H9 (cell line): Measurements from ENCODE around the gene TSHZ1. TPM values are rescaled to one million over a fixed set of nuclear protein-coding genes. Genes with fewer than 3 reads are reported as not detected.

Experiments used
- DNase-seq: peaks from one replicate; pipeline ENCODE4 v3.0.0-alpha.2; 2017
- H2AFZ ChIP-seq: one replicate; pipeline ENCODE4 v1.6.1; 2013; ENCODE audit warnings: mild to moderate bottlenecking, low read length, control low read depth, moderate library complexity
- H2AK5ac ChIP-seq: 2 replicates; pipeline ENCODE4 v1.6.1; 2013; ENCODE audit warnings: low read length, control low read depth, mixed read lengths; ENCODE audit not compliant: insufficient read length
- H2BK120ac ChIP-seq: one replicate; pipeline ENCODE4 v1.6.1; 2013; ENCODE audit warnings: low read depth, mild to moderate bottlenecking, low read length, control low read depth, inconsistent platforms; ENCODE audit not compliant: poor library complexity, severe bottlenecking
- H2BK12ac ChIP-seq: 2 replicates; pipeline ENCODE4 v1.6.1; 2013; ENCODE audit warnings: low read length, control low read depth, mixed read lengths, low read depth; ENCODE audit not compliant: insufficient read length
- H2BK15ac ChIP-seq: 2 replicates; pipeline ENCODE4 v1.6.1; 2013; ENCODE audit warnings: low read depth, low read length, control low read depth
- H2BK20ac ChIP-seq: one replicate; pipeline ENCODE4 v1.6.1; 2013; ENCODE audit warnings: low read depth, mild to moderate bottlenecking, low read length, control low read depth, inconsistent platforms; ENCODE audit not compliant: poor library complexity, severe bottlenecking
- H2BK5ac ChIP-seq: 2 replicates; pipeline ENCODE4 v1.6.1; 2013; ENCODE audit warnings: low read length, control low read depth, mixed read lengths; ENCODE audit not compliant: insufficient read length
- H3K14ac ChIP-seq: 2 replicates; pipeline ENCODE4 v1.6.1; 2013; ENCODE audit warnings: low read length, control low read depth; ENCODE audit not compliant: insufficient read depth
- H3K18ac ChIP-seq: 2 replicates; pipeline ENCODE4 v1.6.1; 2013; ENCODE audit warnings: low read depth, mild to moderate bottlenecking, mixed read lengths, low read length, control low read depth; ENCODE audit not compliant: insufficient read length
- H3K23ac ChIP-seq: 2 replicates; pipeline ENCODE4 v1.6.1; 2013; ENCODE audit warnings: low read length, control low read depth, mixed read lengths, low read depth; ENCODE audit not compliant: insufficient read length
- H3K23me2 ChIP-seq: 2 replicates; pipeline ENCODE4 v1.6.1; 2013; ENCODE audit warnings: low read depth, mild to moderate bottlenecking, mixed read lengths, low read length, control low read depth; ENCODE audit not compliant: insufficient read length, poor library complexity, severe bottlenecking
- H3K27ac ChIP-seq: 2 replicates; pipeline ENCODE4 v1.5.1; 2013; ENCODE audit warnings: low read length, control low read depth, mixed read lengths, low read depth; ENCODE audit not compliant: insufficient read length
- H3K27me3 ChIP-seq: 2 replicates; pipeline ENCODE4 v1.6.1; 2013; ENCODE audit warnings: low read length, control low read depth, inconsistent platforms; ENCODE audit not compliant: insufficient read depth
- H3K4ac ChIP-seq: 2 replicates; pipeline ENCODE4 v1.6.1; 2013; ENCODE audit warnings: low read depth, mild to moderate bottlenecking, control low read depth, inconsistent platforms, low read length, moderate library complexity
- H3K4me1 ChIP-seq: 2 replicates; pipeline ENCODE4 v1.6.1; 2013; ENCODE audit warnings: low read length, control low read depth, inconsistent platforms; ENCODE audit not compliant: insufficient read depth
- H3K4me2 ChIP-seq: 2 replicates; pipeline ENCODE4 v1.6.1; 2013; ENCODE audit warnings: low read length, control low read depth, mixed read lengths; ENCODE audit not compliant: insufficient read length, insufficient read depth
- H3K56ac ChIP-seq: 2 replicates; pipeline ENCODE4 v1.6.1; 2013; ENCODE audit warnings: low read depth, mild to moderate bottlenecking, mixed read lengths, low read length, control low read depth; ENCODE audit not compliant: insufficient read length
- H3K79me1 ChIP-seq: 2 replicates; pipeline ENCODE4 v1.6.1; 2013; ENCODE audit warnings: low read depth, mild to moderate bottlenecking, moderate library complexity, low read length, control low read depth, inconsistent platforms; ENCODE audit not compliant: insufficient read depth, poor library complexity, severe bottlenecking
- H3K79me2 ChIP-seq: 2 replicates; pipeline ENCODE4 v1.6.1; 2013; ENCODE audit warnings: low read length, control low read depth, inconsistent platforms; ENCODE audit not compliant: insufficient read depth
- H3K9ac ChIP-seq: 2 replicates; pipeline ENCODE4 v1.6.1; 2013; ENCODE audit warnings: low read length, control low read depth, mixed read lengths; ENCODE audit not compliant: insufficient read length; ENCODE audit errors: extremely low read depth
- H3K9me3 ChIP-seq: one replicate; pipeline ENCODE4 v1.6.1; 2013; ENCODE audit warnings: low read depth, low read length, inconsistent platforms; ENCODE audit not compliant: control insufficient read depth
- H3T11ph ChIP-seq: one replicate; pipeline ENCODE4 v1.6.1; 2013; ENCODE audit warnings: mild to moderate bottlenecking, low read length, control low read depth, inconsistent platforms
- H4K20me1 ChIP-seq: one replicate; pipeline ENCODE4 v1.6.1; 2013; ENCODE audit not compliant: control insufficient read depth, insufficient read length, insufficient read depth
- H4K5ac ChIP-seq: 2 replicates; pipeline ENCODE4 v1.6.1; 2013; ENCODE audit warnings: low read depth, mild to moderate bottlenecking, mixed read lengths, low read length, control low read depth; ENCODE audit not compliant: insufficient read length
- H4K8ac ChIP-seq: replicated peaks from 2 replicates; pipeline ENCODE4 v1.6.1; 2013; ENCODE audit warnings: low read length, control low read depth, mixed read lengths, low read depth; ENCODE audit not compliant: insufficient read length
- H4K91ac ChIP-seq: 2 replicates; pipeline ENCODE4 v1.6.1; 2013; ENCODE audit warnings: low read depth, mild to moderate bottlenecking, moderate library complexity, mixed read lengths, low read length, control low read depth; ENCODE audit not compliant: insufficient read length
- H3K27ac Mint-ChIP-seq, 3 experiments: 2 replicates in 2 of 3; 3 replicates in 1 of 3; pipeline ENCODE4 v1.8.0; 2020 to 2021; ENCODE audit warnings: mixed read lengths in 3 of 3, mild to moderate bottlenecking in 1 of 3, moderate library complexity in 1 of 3
- H3K27me3 Mint-ChIP-seq: 2 replicates; pipeline ENCODE4 v1.8.0; 2021; ENCODE audit warnings: low read depth, mild to moderate bottlenecking, moderate library complexity, mixed read lengths
- H3K36me3 Mint-ChIP-seq, 3 experiments: 2 replicates in 2 of 3; 3 replicates in 1 of 3; pipeline ENCODE4 v1.8.0; 2020 to 2021; ENCODE audit warnings: low read depth in 3 of 3, mixed read lengths in 3 of 3; ENCODE audit not compliant: insufficient read depth in 1 of 3
- H3K4me1 Mint-ChIP-seq, 2 experiments: 2 replicates each; pipeline ENCODE4 v1.8.0; 2020; ENCODE audit warnings: mixed read lengths in 2 of 2
- H3K4me3 Mint-ChIP-seq, 2 experiments: 2 replicates in 1 of 2; 3 replicates in 1 of 2; pipeline ENCODE4 v1.8.0; 2020 to 2021; ENCODE audit warnings: mild to moderate bottlenecking in 2 of 2, mixed read lengths in 2 of 2, moderate library complexity in 1 of 2
- H3K9me3 Mint-ChIP-seq, 2 experiments: 2 replicates in 1 of 2; 3 replicates in 1 of 2; pipeline ENCODE4 v1.8.0; 2020; ENCODE audit warnings: mild to moderate bottlenecking in 2 of 2, mixed read lengths in 2 of 2, moderate library complexity in 1 of 2
- CTCF ChIP-seq: fragments of 200-600 bp; sonication (generic); conservative IDR thresholded peaks from 3 replicates; pipeline ENCODE4 v1.8.0; 2021; ENCODE audit warnings: antibody characterized with exemption, mild to moderate bottlenecking
- WGBS: extraction: QIAGEN DNeasy Blood & Tissue Kit; methylation state at CpG from one replicate; pipeline ENCODE4 v1.1.7; 2013; ENCODE audit warnings: missing lambda C conversion rate, low lambda C conversion rate, mixed read lengths; ENCODE audit not compliant: insufficient read length; ENCODE audit errors: extremely low coverage; 5-methylcytosine and 5-hydroxymethylcytosine counted together
- total RNA-seq: library from RNA; stranded (reverse); gene quantifications from 2 replicates; pipeline ENCODE4 v1.2.1, GENCODE V29; 2021

TSHZ1 gene
- total RNA-seq, 1 experiment from 2014 or later, result 0.15 TPM

DNA sequence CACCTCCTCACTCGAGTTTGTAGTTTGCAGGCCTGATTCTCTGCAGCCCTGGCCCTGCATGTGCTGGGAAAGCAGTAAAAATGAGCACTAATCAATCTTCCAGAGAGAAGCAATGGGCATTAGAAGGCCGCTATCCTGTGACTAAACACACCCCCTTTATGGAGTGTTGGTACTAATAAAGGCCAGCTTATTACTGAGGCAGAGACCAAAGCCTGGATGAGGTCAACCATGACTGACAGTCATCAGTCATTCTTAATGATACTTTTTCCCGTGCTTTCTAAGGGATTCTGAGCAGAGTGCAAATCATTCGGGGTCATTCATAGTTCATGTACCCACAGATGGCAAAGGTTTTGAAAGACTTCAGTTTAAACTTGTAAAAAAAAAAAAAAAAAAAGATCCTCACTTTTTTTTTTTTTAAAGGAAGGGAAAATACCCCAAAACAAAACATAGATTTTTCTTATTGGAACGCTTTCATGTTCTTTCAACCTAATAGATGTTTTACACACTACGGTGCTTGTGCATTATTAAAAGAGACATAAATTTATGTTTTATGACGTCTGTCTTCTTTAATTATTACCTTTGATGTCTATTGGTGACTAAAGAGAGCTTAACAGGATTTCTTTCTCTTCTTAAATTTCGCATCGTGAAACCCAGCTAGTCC lies 13.2 kb downstream of the TSHZ1 start:
- Histone ChIP-seq H3K18ac (no peak overlapping the region), H3K14ac (no peak overlapping the region), H4K8ac (no peak overlapping the region), H3K27ac (no peak overlapping the region), H3T11ph (no peak overlapping the region), H3K23me2 (no peaks in the 10 kb centered on the region), H3K27me3 (no peaks in the 10 kb centered on the region), H2BK5ac (no peak overlapping the region), H4K5ac (no peak overlapping the region), H3K79me1 (no peaks in the 10 kb centered on the region), H2BK20ac (no peak overlapping the region), H3K23ac (no peak overlapping the region), H4K20me1 (no peaks in the 10 kb centered on the region), H2BK12ac (no peak overlapping the region), H3K9ac (no peak overlapping the region), H2BK120ac (no peak overlapping the region), H3K4ac (no peak overlapping the region), H2AFZ (no peak overlapping the region), H3K4me2 (no peak overlapping the region), H3K79me2 (no peaks in the 10 kb centered on the region), H4K91ac (no peak overlapping the region), H3K56ac (no peak overlapping the region), H3K4me1 (no peaks in the 10 kb centered on the region), H3K9me3 (no peaks in the 10 kb centered on the region), H2BK15ac (no peak overlapping the region), H2AK5ac (no peak overlapping the region)
- no peaks in the 10 kb centered on the region for H3K4me1 Mint-ChIP-seq
- WGBS, result no CpG with 5 or more reads among the region's 9 CpGs
- no peak for DNase-seq
- no peaks in the 10 kb centered on the region; the same call in 1 of the 2 replicates for H3K27me3 Mint-ChIP-seq
- H3K36me3 Mint-ChIP-seq, result no peaks in the 10 kb centered on the region
- no peak overlapping the region for H3K27ac Mint-ChIP-seq
- H3K9me3 Mint-ChIP-seq, result no peaks in the 10 kb centered on the region
- TF ChIP-seq CTCF, result no peak
- no peak overlapping the region for H3K4me3 Mint-ChIP-seq
